NCI-H2029 treated with DMSO at 0.1 percent for 48 hours (cell line): ENCODE results near the gene B3GALT6.
"Not testable (repeated sequence)": the region's sequence is repeated elsewhere in the genome, so short reads cannot be mapped to it uniquely, and the experiment has no call there.

Experiments
- DNase-seq: peaks from one replicate; lab custom pipeline; 2025; lab: John Stamatoyannopoulos, UW

The B3GALT6 gene

DNA sequence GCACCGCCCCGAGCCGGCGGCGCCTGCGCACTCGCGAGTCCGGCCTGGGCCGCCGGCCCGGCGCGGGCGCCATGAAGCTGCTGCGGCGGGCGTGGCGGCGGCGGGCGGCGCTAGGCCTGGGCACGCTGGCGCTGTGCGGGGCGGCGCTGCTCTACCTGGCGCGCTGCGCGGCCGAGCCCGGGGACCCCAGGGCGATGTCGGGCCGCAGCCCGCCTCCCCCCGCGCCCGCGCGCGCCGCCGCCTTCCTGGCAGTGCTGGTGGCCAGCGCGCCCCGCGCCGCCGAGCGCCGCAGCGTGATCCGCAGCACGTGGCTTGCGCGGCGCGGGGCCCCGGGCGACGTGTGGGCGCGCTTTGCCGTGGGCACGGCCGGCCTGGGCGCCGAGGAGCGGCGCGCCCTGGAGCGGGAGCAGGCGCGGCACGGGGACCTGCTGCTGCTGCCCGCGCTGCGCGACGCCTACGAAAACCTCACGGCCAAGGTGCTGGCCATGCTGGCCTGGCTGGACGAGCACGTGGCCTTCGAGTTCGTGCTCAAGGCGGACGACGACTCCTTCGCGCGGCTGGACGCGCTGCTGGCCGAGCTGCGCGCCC lies at the start of gene B3GALT6:
Gene B3GALT6, plus strand, starts transcription at position 30 of the 588 bp plus-strand sequence. Its CDS starts 42 bp downstream, at position 72.
- no peak for DNase-seq

GRCh38 chr1:1182491-1183220 lies 49.4 kb upstream of the B3GALT6 start:
- no peak for DNase-seq

DNA sequence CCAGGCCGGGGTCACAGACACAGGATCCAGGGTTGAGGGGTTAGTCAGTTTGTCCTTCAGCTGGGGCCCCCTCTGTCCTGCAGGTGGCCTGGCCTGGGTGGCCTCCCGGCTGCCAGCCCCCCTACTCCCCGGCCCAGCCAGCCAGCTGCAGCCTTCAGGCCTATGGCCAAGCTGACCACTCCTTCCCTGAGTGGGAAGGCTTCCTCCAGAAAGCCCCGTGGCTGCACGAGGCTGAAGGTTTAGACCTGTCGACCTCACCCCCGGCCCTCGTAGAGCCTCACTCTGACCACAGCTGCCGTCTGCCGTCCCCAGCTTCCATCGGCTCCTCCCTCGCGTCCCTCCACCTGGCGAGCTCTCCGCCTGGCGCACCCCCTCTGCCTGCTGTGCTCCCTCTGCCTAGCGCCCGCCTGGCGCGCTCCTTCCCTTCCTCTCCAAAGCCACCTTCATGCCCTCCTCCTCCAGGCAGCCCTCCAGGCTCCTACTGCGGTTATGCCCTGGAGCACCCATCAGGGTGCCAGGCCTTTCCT lies 48.8 kb upstream of the B3GALT6 start:
- no peak for DNase-seq

GRCh38 chr1:1183833-1184775 lies 47.9 kb upstream of the B3GALT6 start:
- no peak for DNase-seq

GRCh38 chr1:1185101-1185765 lies 46.8 kb upstream of the B3GALT6 start:
- DNase-seq = no peak

GRCh38 chr1:1187938-1188337 lies 44.1 kb upstream of the B3GALT6 start:
- peak; percentile 45 for DNase-seq

DNA sequence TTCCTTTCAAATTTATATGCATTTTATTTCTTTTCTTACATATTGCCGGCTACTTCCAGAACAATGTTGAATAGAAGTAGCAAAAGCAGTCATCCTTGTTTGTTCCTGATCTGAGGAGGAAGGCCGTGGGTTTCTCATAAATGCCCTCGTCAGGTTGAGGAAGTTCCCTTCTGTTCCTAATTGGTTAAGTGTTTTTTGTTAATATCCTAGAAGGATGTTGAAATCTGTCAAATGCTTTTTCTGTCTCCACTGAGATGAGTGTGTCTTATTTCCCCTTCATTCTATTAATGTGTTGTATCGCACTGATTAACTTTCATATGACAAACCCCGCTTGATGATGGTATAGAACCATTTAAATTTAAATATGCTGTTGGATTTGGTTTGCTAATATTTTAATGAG lies 42.9 kb upstream of the B3GALT6 start:
- no peak for DNase-seq

DNA sequence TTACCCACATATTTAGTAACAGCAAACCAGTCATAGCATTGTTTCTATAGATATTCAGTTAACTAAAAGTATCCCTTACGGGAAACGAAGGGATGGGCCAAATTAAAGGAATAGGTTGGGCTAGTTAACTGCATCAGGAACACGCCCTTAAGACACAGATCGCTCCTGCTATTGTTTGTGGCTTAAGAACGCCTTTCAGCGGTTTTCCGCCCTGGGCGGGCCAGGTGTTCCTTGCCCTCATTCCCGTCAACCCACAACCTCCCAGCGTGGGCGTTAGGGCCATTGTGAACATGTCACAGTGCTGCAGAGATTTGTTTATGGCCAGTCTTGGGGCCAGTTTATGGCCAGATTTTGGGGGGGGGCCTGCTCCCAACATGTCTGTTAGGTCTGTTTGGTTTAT lies 40.3 kb upstream of the B3GALT6 start:
- DNase-seq = no peak

GRCh38 chr1:1194723-1195122 lies 37.3 kb upstream of the B3GALT6 start:
- DNase-seq = no peak

DNA sequence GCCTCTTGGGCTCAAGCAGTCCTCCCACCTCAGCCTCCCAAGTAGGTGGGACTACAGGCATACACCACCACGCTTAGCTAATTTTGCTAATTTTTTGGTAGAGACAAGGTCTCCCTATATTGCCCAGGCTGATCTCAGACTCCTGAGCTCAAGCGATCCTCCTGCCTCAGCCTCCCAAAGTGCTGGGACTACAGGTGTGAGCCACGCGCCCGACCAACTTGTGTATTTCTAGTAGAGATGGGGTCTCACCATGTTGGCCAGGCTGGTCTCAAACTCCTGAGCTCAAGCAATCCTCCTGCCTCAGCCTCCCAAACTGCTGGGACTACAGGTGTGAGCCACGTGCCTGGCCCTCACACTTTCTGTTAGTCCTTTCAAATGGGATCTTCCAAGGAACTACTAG lies 36.3 kb upstream of the B3GALT6 start:
- DNase-seq = not testable (repeated sequence)

DNA sequence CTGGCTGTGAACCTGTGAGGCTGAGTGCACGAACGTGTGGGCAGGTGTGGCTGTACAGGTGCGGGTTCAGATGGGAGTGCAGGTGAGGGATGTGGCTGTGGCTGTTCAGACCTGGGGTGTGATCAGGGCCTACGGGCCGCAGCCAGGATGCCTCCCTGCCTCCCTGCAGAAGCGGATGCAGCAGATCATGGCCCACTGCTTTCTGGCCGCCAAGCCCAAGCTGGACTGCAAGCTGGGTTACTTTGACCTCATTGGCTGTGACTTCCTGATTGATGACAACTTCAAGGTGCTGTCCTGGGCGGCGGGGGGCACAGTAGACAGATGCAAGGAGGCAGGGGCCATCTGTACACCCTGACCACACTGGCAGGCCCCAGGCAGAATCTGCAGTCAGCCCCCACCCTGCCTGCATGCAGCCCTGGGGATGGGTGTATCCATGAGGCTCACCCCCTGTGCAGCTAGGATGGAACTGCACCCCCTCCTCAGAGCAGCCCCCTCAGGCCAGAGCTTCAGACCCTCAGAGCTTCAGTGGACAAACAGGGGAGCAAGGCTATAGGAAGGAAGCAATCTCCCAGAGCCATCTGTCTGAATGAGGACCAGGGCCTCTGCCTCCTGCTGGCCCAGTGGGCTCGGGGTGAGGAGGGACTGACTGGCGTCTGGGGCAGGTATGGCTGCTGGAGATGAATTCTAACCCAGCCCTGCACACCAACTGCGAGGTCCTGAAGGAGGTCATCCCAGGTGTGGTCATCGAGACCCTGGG lies 35.4 kb upstream of the B3GALT6 start:
- no peak for DNase-seq

GRCh38 chr1:1197188-1197500 lies 34.9 kb upstream of the B3GALT6 start:
- no peak for DNase-seq

GRCh38 chr1:1197551-1198422 lies 34.2 kb upstream of the B3GALT6 start:
- no peak for DNase-seq

DNA sequence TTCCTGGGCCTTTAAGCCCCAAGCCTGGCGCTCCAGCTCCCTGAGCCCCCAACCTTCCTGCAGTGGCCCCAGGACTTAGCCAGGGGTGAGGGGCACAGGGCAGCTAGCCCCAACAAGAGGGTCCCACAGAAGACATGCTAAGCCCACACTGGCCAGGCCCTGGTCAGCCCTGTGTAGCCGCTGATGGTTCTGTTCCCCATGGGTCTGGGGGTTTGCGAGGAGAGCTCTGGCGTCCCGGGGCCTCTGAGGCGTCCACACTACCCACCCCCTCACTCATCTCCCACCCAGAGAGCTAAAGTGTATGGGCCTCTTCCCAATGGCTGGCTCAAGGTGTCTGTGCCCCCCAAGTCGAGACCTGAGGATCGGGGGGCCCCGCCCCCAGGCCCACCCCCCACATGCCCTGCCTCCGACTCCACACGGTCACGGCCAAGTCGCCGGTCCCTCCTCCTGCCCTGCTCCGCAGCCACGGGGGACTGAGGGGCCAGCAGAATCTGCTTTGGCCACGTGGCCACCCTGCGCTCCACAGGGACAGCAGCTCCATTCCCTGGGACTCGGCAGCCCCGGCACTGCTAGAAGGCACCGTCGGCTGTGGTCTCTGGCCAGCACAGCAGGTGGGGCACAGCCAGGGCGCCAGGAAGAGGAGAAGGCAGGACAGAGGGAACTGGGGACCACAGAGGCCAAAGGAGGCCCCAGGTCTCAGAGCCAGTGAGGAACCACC lies 33.5 kb upstream of the B3GALT6 start:
- no peak for DNase-seq

GRCh38 chr1:1199141-1199960 lies 32.7 kb upstream of the B3GALT6 start:
- DNase-seq = no peak

- no peak for DNase-seq
Measured at GRCh38 chr1:1199961-1200875, 31.8 kb upstream of the B3GALT6 start.
